IMR-90 (cell line): ENCODE results near the gene PRPF4. TPM values are rescaled to one million over a fixed set of nuclear protein-coding genes. Genes with fewer than 3 reads are reported as not detected.

Source experiments
- ATAC-seq: fragments of 200-7000 bp; cut with Tn5 transposase; 2 replicates; pipeline ENCODE4 v1.9.1; 2020; ENCODE audit warnings: low read depth, mild to moderate bottlenecking, moderate library complexity
- BruUV-seq: library from RNA; stranded (reverse); fragments of 400-500 nt; replicated peaks from 2 replicates; lab custom pipeline; 2021; lab: Mats Ljungman, UMichigan
- CTCF ChIA-PET: fragments of 300-600 bp; formaldehyde crosslinking; extraction: SDS; loops from one replicate; lab custom pipeline; 2021; ENCODE audit warnings: antibody characterized with exemption; lab: Yijun Ruan, JAX
- POLR2A ChIA-PET: fragments of 300-600 bp; sonication (Branson Sonifier 250); formaldehyde crosslinking; loops from one replicate; lab custom pipeline; 2022; ENCODE audit warnings: antibody characterized with exemption; ENCODE audit not compliant: unreplicated experiment; lab: Charles Lee
- DNase-seq: peaks from one replicate; pipeline ENCODE4 v3.0.0; 2013
- H2AFZ ChIP-seq: replicated peaks from 2 replicates; pipeline ENCODE3; 2013; ENCODE audit warnings: low read length, mild to moderate bottlenecking; ENCODE audit not compliant: poor library complexity
- H2AK5ac ChIP-seq: 2 replicates; pipeline ENCODE4 v1.6.1; 2013; ENCODE audit warnings: low read depth, low read length, inconsistent platforms
- H2AK9ac ChIP-seq: replicated peaks from 2 replicates; pipeline ENCODE3; 2013; ENCODE audit warnings: mild to moderate bottlenecking, low read depth, low read length, moderate library complexity; ENCODE audit not compliant: poor library complexity
- H2BK120ac ChIP-seq: 2 replicates; pipeline ENCODE4 v1.6.1; 2013; ENCODE audit warnings: low read depth, low read length, inconsistent platforms
- H2BK15ac ChIP-seq: 3 replicates; pipeline ENCODE4 v1.6.1; 2013; ENCODE audit warnings: low read depth, low read length, inconsistent platforms
- H2BK20ac ChIP-seq: 2 replicates; pipeline ENCODE4 v1.6.1; 2013; ENCODE audit warnings: low read depth, mild to moderate bottlenecking, inconsistent platforms, low read length, moderate library complexity
- H2BK5ac ChIP-seq: 2 replicates; pipeline ENCODE4 v1.6.1; 2013; ENCODE audit warnings: mild to moderate bottlenecking, low read depth, low read length, inconsistent platforms; ENCODE audit not compliant: poor library complexity, severe bottlenecking
- H3K14ac ChIP-seq: replicated peaks from 2 replicates; pipeline ENCODE4 v1.6.1; 2013; ENCODE audit warnings: low read depth, low read length, inconsistent platforms
- H3K18ac ChIP-seq: 2 replicates; pipeline ENCODE4 v1.6.1; 2013; ENCODE audit warnings: low read depth, low read length, control low read depth
- H3K23ac ChIP-seq: 2 replicates; pipeline ENCODE4 v1.6.1; 2013; ENCODE audit warnings: low read depth, low read length, inconsistent platforms
- H3K27ac ChIP-seq: 2 replicates; pipeline ENCODE4 v1.5.1; 2013; ENCODE audit warnings: mild to moderate bottlenecking, control low read depth, low read length; ENCODE audit not compliant: insufficient read depth
- H3K27me3 ChIP-seq: 2 replicates; pipeline ENCODE4 v1.6.1; 2013; ENCODE audit warnings: low read length; ENCODE audit not compliant: control insufficient read depth, insufficient read depth
- H3K36me3 ChIP-seq: 2 replicates; pipeline ENCODE4 v1.6.1; 2013; ENCODE audit warnings: low read length, mixed read lengths; ENCODE audit not compliant: control insufficient read depth, insufficient read depth
- H3K4ac ChIP-seq: 2 replicates; pipeline ENCODE4 v1.6.1; 2013; ENCODE audit warnings: low read depth, low read length, inconsistent platforms
- H3K4me1 ChIP-seq: 2 replicates; pipeline ENCODE4 v1.6.1; 2013; ENCODE audit warnings: low read length, mixed read lengths; ENCODE audit not compliant: control insufficient read depth, insufficient read depth
- H3K4me2 ChIP-seq: 2 replicates; pipeline ENCODE4 v1.6.1; 2013; ENCODE audit warnings: low read depth, mild to moderate bottlenecking, control low read depth, low read length, moderate library complexity
- H3K4me3 ChIP-seq: 2 replicates; pipeline ENCODE4 v1.5.1; 2013; ENCODE audit warnings: low read depth, mild to moderate bottlenecking, control low read depth, low read length, moderate library complexity; ENCODE audit not compliant: insufficient read depth
- H3K56ac ChIP-seq: 2 replicates; pipeline ENCODE4 v1.6.1; 2013; ENCODE audit warnings: low read length, inconsistent platforms; ENCODE audit not compliant: insufficient read depth; ENCODE audit errors: extremely low read depth
- H3K79me1 ChIP-seq, 2 experiments: 2 replicates each; pipeline ENCODE4 v1.6.1; 2013; ENCODE audit warnings: low read length in 2 of 2, inconsistent platforms in 1 of 2, low read depth in 1 of 2
- H3K9ac ChIP-seq: 2 replicates; pipeline ENCODE4 v1.6.1; 2013; ENCODE audit warnings: low read depth, low read length, control low read depth
- H3K9me1 ChIP-seq: 2 replicates; pipeline ENCODE4 v1.6.1; 2013; ENCODE audit warnings: low read length, inconsistent platforms; ENCODE audit not compliant: insufficient read depth
- H3K9me3 ChIP-seq: 2 replicates; pipeline ENCODE4 v1.6.1; 2013; ENCODE audit warnings: low read length; ENCODE audit not compliant: control insufficient read depth, insufficient read depth
- H4K20me1 ChIP-seq: 2 replicates; pipeline ENCODE4 v1.6.1; 2013; ENCODE audit warnings: low read length, inconsistent platforms; ENCODE audit not compliant: insufficient read depth
- H4K5ac ChIP-seq: 2 replicates; pipeline ENCODE4 v1.6.1; 2013; ENCODE audit warnings: mild to moderate bottlenecking, low read depth, low read length, control low read depth
- H4K8ac ChIP-seq, 2 experiments: 2 replicates each; pipeline ENCODE4 v1.6.1; 2013; ENCODE audit warnings: low read depth in 2 of 2, low read length in 2 of 2, control low read depth in 1 of 2, inconsistent platforms in 1 of 2
- H4K91ac ChIP-seq: 2 replicates; pipeline ENCODE4 v1.6.1; 2013; ENCODE audit warnings: low read depth, low read length, inconsistent platforms; ENCODE audit not compliant: insufficient read depth
- BHLHE40 ChIP-seq: fragments of 150-350 bp; IDR thresholded peaks from 2 replicates; pipeline ENCODE4 v1.6.1; 2016; ENCODE audit warnings: mild to moderate bottlenecking, low read depth, low read length
- CHD1 ChIP-seq: IDR thresholded peaks from 2 replicates; pipeline ENCODE4 v1.6.1; 2012; ENCODE audit warnings: low read depth, low read length, improper control_type of control experiment
- CTCF ChIP-seq: conservative IDR thresholded peaks from 2 replicates; pipeline ENCODE4 v1.5.1; 2012; ENCODE audit warnings: mild to moderate bottlenecking, low read depth, low read length, improper control_type of control experiment
- MAZ ChIP-seq: IDR thresholded peaks from 2 replicates; pipeline ENCODE4 v1.6.1; 2012; ENCODE audit warnings: low read depth, mild to moderate bottlenecking, low read length, improper control_type of control experiment, moderate library complexity, borderline replicate concordance
- MXI1 ChIP-seq: IDR thresholded peaks from 2 replicates; pipeline ENCODE4 v1.6.1; 2012; ENCODE audit warnings: low read depth, mild to moderate bottlenecking, low read length, moderate library complexity, borderline replicate concordance
- NFE2L2 ChIP-seq: fragments of 150-350 bp; IDR thresholded peaks from 2 replicates; pipeline ENCODE4 v1.6.1; 2016; ENCODE audit warnings: low read depth, mild to moderate bottlenecking, low read length
- RAD21 ChIP-seq: IDR thresholded peaks from 2 replicates; pipeline ENCODE4 v1.6.1; 2012; ENCODE audit warnings: low read length, improper control_type of control experiment
- RCOR1 ChIP-seq: IDR thresholded peaks from 2 replicates; pipeline ENCODE4 v1.6.1; 2012; ENCODE audit warnings: mild to moderate bottlenecking, low read length, improper control_type of control experiment; ENCODE audit not compliant: insufficient replicate concordance
- RFX5 ChIP-seq: IDR thresholded peaks from 2 replicates; pipeline ENCODE4 v1.8.0; 2012; ENCODE audit warnings: low read depth, mild to moderate bottlenecking, low read length, moderate library complexity
- USF2 ChIP-seq: fragments of 150-350 bp; IDR thresholded peaks from 2 replicates; pipeline ENCODE4 v1.6.1; 2017; ENCODE audit warnings: mild to moderate bottlenecking, antibody characterized with exemption, low read length, low read depth
- WGBS, 2 experiments: methylation state at CpG; one replicate each; pipeline versions ENCODE4 v1.1.5 to v1.1.7; 2013; ENCODE audit warnings: missing lambda C conversion rate in 2 of 2; ENCODE audit not compliant: insufficient read length in 1 of 2; ENCODE audit errors: extremely low coverage in 2 of 2; 5-methylcytosine and 5-hydroxymethylcytosine counted together
- dilution Hi-C: fragments of 300-500 bp; cut with HindIII; formaldehyde crosslinking; loops from one replicate; pipeline ENCODE4 v1.14.3; 2018; ENCODE audit warnings: low sequenced_read_pairs; ENCODE audit not compliant: unreplicated experiment
- in situ Hi-C: fragments of 300-500 bp; cut with MboI; formaldehyde crosslinking; loops from 3 replicates; pipeline ENCODE4 v1.14.3; 2019; ENCODE audit warnings: low sequenced_read_pairs, inconsistent platforms, mixed read lengths
- intact Hi-C: fragments of 100-400 bp; cut with micrococcal nuclease; formaldehyde crosslinking; loops from 2 replicates; pipeline ENCODE4 v1.10.0; 2022
- polyA plus RNA-seq, 3 experiments: library from polyadenylated mRNA; depleted of rRNA; stranded (reverse); fragments of >200 nt; gene quantifications; 2 replicates each; pipeline ENCODE4 v1.2.3, GENCODE V29; 2012; ENCODE audit warnings: low replicate concordance in 1 of 3
- total RNA-seq: library from RNA; depleted of rRNA; stranded (reverse); fragments of >200 nt; gene quantifications from 2 replicates; pipeline ENCODE4 v1.2.3, GENCODE V29; 2012

PRPF4 gene
- total and polyA plus RNA-seq, 2 of the 4 experiments (the other 2 are of a cell fraction): 21.4 to 38.0 TPM

DNA sequence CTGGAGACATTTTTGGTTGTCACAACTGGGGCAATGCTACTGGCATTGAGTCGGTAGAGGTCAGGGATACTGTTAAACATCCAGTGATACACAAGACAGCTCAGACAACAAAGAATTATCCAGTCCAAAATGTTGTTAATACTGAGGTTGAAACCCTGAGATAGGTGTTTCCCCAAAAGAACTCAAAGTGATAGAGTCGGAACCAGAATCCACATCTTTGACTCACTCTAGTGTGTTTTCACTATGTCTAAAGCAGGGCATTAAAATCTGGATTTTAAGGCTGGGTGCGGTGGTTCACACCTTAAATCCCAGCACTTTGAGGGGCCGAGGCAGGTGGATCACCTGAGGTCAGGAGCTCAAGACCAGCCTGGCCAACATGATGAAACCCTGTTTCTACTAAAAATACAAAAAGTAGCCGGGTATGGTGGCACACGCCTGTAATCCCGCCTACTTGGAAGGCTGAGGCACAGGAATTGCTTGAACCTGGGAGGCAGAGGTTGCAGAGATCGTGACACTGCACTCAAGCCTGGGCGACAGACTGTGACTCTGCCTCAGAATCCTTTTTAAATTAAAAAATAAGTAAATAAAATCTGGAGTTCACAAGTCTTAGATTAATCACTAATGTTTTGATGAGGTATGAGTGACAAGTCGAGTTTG, 37.1 kb upstream of the PRPF4 start:
- H3K27me3 ChIP-seq: no peaks in the 10 kb centered on the region
- no peak overlapping the region for H2AK5ac ChIP-seq
- in situ Hi-C loops: no loop called here
- H2BK120ac ChIP-seq: no peak overlapping the region
- no peak overlapping the region for H2AK9ac ChIP-seq
- POLR2A ChIA-PET: no interaction called here
- H3K4me3 ChIP-seq: no peak overlapping the region
- no CpG with 5 or more reads among the region's 10 CpGs for WGBS, 2 experiments
- H3K4ac ChIP-seq: no peak overlapping the region
- dilution Hi-C loops: no loop called here
- no peak overlapping the region for H3K56ac ChIP-seq
- H4K91ac ChIP-seq: no peak overlapping the region
- no peaks in the 10 kb centered on the region for H3K9me1 ChIP-seq
- peaks cover 50% of the 10 kb centered on the region; the same call in 1 of the 2 replicates for H4K20me1 ChIP-seq
- peaks cover 27 to 57% of the 10 kb centered on the region in 2 experiments for H3K79me1 ChIP-seq
- no peak overlapping the region for H3K9ac ChIP-seq
- H4K8ac ChIP-seq: no peak overlapping the region
- TF ChIP-seq USF2 (no peak), BHLHE40 (no peak), RFX5 (no peak), RCOR1 (no peak), CTCF (no peak), MAZ (no peak), NFE2L2 (no peak), RAD21 (no peak), CHD1 (no peak), MXI1 (no peak)
- no peak for ATAC-seq
- H4K5ac ChIP-seq: no peak overlapping the region
- no peak overlapping the region for H3K23ac ChIP-seq
- H2BK5ac ChIP-seq: no peak overlapping the region
- no peak overlapping the region for H3K18ac ChIP-seq
- H3K9me3 ChIP-seq: no peaks in the 10 kb centered on the region
- H2BK20ac ChIP-seq: no peak overlapping the region
- intact Hi-C loops: no loop called here
- CTCF ChIA-PET: no interaction called here
- no peaks in the 10 kb centered on the region; the same call in 1 of the 2 replicates for H3K4me1 ChIP-seq
- no peaks in the 10 kb centered on the region for H3K36me3 ChIP-seq
- no peak overlapping the region for H2BK15ac ChIP-seq
- DNase-seq: no peak
- no TSS peak for BruUV-seq
- H3K14ac ChIP-seq: no peak overlapping the region
- no peak overlapping the region for H2AFZ ChIP-seq
- H3K4me2 ChIP-seq: no peak overlapping the region
- H3K27ac ChIP-seq: no peak overlapping the region
